Body of pancreas (tissue), 4 donors: Measurements from ENCODE around the gene HEXIM1. TPM values are rescaled to one million over a fixed set of nuclear protein-coding genes. Genes with fewer than 3 reads are reported as not detected.

Experiments
- ATAC-seq: fragments of 150-250 bp; one replicate; pipeline ENCODE4 v1.9.1; 2016
- DNase-seq, 4 donors: peaks; one replicate each; pipeline ENCODE4 v3.0.0-alpha.2; 2019
- H3K27ac ChIP-seq, 4 donors: fragments of 200-600 bp; sonication (generic); 1 replicate in 3 of 4; 2 replicates in 1 of 4; pipeline versions ENCODE4 v1.5.1 to v1.6.1; 2016 to 2019; ENCODE audit warnings: mild to moderate bottlenecking in 1 of 4, mixed read lengths in 1 of 4, moderate library complexity in 1 of 4
- H3K27me3 ChIP-seq, 2 donors: fragments of 200-600 bp; sonication (generic); one replicate each; pipeline ENCODE4 v1.6.0; 2016; ENCODE audit warnings: mild to moderate bottlenecking in 1 of 2
- H3K36me3 ChIP-seq, 2 donors: fragments of 200-600 bp; sonication (generic); replicated peaks in 1 of 2; 2 replicates each; pipeline ENCODE4 v1.5.1; 2016; ENCODE audit warnings: low read depth in 2 of 2; ENCODE audit not compliant: insufficient read depth in 1 of 2
- H3K4me1 ChIP-seq: fragments of 200-600 bp; sonication (generic); one replicate; pipeline ENCODE4 v1.6.0; 2016
- H3K4me3 ChIP-seq, 2 donors: fragments of 200-600 bp; sonication (generic); 1 replicate in 1 of 2; 2 replicates in 1 of 2; pipeline ENCODE4 v1.5.1; 2016 to 2019
- H3K9me3 ChIP-seq, 3 donors: fragments of 200-600 bp; sonication (generic); 1 replicate in 2 of 3; 2 replicates in 1 of 3; pipeline ENCODE4 v1.5.1; 2016
- POLR2A ChIP-seq, 3 donors: fragments of 450-650 bp; IDR thresholded peaks; one replicate each; pipeline ENCODE4 v1.6.1; 2016; ENCODE audit warnings: antibody characterized with exemption in 3 of 3, mild to moderate bottlenecking in 2 of 3
- WGBS, 2 donors: methylation state at CpG; one replicate each; pipeline ENCODE4 v1.1.5; 2017; 5-methylcytosine and 5-hydroxymethylcytosine counted together
- intact Hi-C: fragments of 100-400 bp; cut with DNase I; formaldehyde crosslinking; loops from one replicate; pipeline ENCODE4 v1.15.1; 2023
- total RNA-seq, 2 donors: library from RNA; depleted of rRNA; stranded (reverse); fragments of >200 nt; gene quantifications; one replicate each; pipeline ENCODE4 v1.1.0, GENCODE V29; 2016
- TF ChIP-seq, protein P1 (sequence below), 7 experiments: fragments of 450-650 bp in 4 of 7; fragments of 200-600 bp in 3 of 7; sonication (generic) in 3 of 7; IDR thresholded peaks; one replicate each; pipeline ENCODE4 v1.5.1; 2016 to 2019; ENCODE audit warnings: antibody characterized with exemption in 7 of 7

The HEXIM1 gene
- total RNA-seq, 2 donors from 2014 or later = 13.8 to 15.3 TPM

- TF ChIP-seq, protein P1, sequence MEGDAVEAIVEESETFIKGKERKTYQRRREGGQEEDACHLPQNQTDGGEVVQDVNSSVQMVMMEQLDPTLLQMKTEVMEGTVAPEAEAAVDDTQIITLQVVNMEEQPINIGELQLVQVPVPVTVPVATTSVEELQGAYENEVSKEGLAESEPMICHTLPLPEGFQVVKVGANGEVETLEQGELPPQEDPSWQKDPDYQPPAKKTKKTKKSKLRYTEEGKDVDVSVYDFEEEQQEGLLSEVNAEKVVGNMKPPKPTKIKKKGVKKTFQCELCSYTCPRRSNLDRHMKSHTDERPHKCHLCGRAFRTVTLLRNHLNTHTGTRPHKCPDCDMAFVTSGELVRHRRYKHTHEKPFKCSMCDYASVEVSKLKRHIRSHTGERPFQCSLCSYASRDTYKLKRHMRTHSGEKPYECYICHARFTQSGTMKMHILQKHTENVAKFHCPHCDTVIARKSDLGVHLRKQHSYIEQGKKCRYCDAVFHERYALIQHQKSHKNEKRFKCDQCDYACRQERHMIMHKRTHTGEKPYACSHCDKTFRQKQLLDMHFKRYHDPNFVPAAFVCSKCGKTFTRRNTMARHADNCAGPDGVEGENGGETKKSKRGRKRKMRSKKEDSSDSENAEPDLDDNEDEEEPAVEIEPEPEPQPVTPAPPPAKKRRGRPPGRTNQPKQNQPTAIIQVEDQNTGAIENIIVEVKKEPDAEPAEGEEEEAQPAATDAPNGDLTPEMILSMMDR (IDR thresholded peaks at IDR 0.05) = no peak
- TF ChIP-seq POLR2A (IDR thresholded peaks at IDR 0.05) = no peak
- Histone ChIP-seq H3K27me3 (no peaks in the 10 kb centered on the region), H3K27ac (no peak overlapping the region), H3K36me3 (peaks cover 12 to 46% of the 10 kb centered on the region in 2 donors), H3K4me3 (no peak overlapping the region), H3K9me3 (no peaks in the 10 kb centered on the region), H3K4me1 (no peaks in the 10 kb centered on the region)
- 73 to 78% methylated on average over 7 to 8 of the region's 9 CpGs for WGBS, 2 donors
- intact Hi-C loops = loop anchor here (10.0 kb wide), 1 partner anchor 333 kb away; no protein-coding TSS in a partner anchor
- DNase-seq (no peak), ATAC-seq (no peak)
Observed at GRCh38 chr17:45108051-45108450, 40.2 kb upstream of the HEXIM1 start.

DNA sequence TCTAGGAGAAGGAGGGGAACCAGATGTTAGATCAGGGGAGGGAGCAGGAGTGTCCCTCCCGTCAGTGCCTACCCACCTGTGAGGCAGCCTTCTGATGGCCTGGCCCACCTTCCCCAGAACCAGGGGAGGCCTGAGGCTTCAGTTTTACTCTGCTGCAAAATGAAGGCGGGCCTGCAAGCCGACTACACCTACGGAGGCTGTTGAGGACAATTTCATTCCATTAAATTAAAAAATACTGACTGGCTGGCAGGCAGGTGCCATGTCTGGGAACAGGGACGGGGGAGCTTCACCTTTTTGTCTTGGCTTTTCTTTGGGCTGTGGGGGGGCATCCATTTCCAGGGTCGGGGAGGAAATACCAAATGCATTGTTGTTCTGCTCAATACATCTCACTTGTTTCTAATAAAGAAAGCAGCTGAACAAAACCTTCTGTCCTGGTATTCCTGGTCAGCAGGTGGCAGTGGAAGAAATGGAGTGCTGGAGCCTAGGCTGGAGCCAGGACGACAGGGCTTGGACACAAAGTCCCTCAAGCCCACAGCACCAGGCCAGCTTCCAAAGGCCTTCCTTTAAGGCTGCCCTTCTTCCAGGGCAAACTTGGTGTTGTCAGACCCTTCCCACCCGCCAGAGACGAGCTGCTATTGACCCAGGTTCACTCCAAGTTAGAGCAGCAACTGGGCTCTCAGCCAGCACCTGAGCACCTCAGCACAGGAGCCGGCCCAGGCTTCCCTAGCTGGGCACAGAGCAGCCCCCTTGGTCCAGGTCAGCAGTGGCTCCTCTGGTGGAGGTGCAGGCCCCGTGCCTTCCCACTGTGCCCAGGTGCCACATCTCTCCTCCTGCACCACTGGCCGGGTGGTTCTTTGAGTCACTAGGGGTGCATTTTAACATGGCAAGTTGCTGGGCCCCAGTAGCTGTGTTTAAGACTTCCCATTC lies 39.4 kb upstream of the HEXIM1 start:
- H3K4me1 ChIP-seq = no peaks in the 10 kb centered on the region
- peak in 2 of 4 donors; percentile 26 to 28 for DNase-seq
- intact Hi-C loops = loop anchor here (10.0 kb wide), 1 partner anchor 334 kb away; no protein-coding TSS in a partner anchor

DNA sequence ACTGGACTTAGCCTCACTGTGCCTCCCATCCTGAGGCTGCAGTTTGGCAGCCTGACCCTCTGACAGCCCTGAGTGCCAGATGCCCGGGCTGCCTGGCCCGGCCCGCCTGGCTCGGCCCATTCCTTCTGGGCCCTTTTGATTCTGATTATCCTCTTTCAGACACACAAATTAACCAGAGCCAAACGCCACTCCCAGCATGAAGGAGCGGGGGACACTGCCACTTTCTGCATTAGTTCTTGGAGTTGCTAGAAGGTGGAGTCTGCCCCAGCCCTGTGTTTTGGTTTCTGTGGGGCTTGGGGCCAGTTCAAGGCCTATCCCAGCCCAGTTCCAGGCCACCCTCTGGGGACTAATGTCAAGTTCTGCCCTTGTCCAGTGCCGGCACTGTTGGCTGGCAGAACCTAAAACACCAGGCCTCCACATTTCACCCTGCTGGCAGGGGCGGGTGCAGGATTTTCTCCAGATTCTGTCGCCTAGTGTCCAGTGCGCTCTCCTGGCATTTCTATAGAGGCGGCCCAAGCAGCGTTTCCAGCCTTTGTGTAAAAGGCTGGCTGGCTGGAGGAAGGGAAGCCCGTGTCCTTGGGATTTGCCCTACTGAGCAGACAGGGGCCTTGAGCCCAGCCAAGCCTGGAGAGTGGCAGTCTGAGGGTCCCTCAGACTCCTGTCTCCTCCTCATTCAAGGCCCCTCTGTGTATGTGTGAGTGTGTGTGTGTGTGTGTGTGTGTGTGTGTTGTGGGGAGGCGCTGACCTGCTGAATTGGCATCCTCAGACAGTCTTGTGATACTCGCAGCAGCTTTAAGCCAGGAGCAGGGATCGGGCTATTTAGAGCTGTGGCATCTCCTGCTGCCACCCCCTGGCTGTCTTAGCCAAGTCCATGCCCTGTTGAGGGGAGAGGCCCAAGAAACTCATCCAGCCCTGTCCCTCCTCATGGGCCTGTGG lies 37.3 kb upstream of the HEXIM1 start:
- peaks cover 0 to 19% of the 10 kb centered on the region in 2 donors for H3K36me3 ChIP-seq
- intact Hi-C loops = no loop called here
- H3K9me3 ChIP-seq = no peaks in the 10 kb centered on the region
- no peak overlapping the region for H3K27ac ChIP-seq
- WGBS, 2 donors = 72 to 92% methylated on average over 6 to 16 of the region's 16 CpGs
- H3K27me3 ChIP-seq = no peaks in the 10 kb centered on the region
- H3K4me1 ChIP-seq = no peaks in the 10 kb centered on the region
- H3K4me3 ChIP-seq = no peak overlapping the region
- no peak for DNase-seq
- TF ChIP-seq, protein P1 (IDR thresholded peaks at IDR 0.05) = no peak
- TF ChIP-seq POLR2A (IDR thresholded peaks at IDR 0.05) = no peak
- no peak for ATAC-seq

More for the DNA sequence above, 39.4 kb upstream of the HEXIM1 start:
- ATAC-seq = no peak
- Histone ChIP-seq H3K9me3 (no peaks in the 10 kb centered on the region), H3K27me3 (no peaks in the 10 kb centered on the region), H3K27ac (no peak overlapping the region), H3K4me3 (no peak overlapping the region), H3K36me3 (peaks cover 4 to 38% of the 10 kb centered on the region in 2 donors)
- WGBS, 2 donors = 73 to 87% methylated on average over 6 to 12 of the region's 12 CpGs
- TF ChIP-seq POLR2A (IDR thresholded peaks at IDR 0.05) = no peak
- TF ChIP-seq, protein P1 (IDR thresholded peaks at IDR 0.05) = peak in 1 of 7 experiments; percentile 17

DNA sequence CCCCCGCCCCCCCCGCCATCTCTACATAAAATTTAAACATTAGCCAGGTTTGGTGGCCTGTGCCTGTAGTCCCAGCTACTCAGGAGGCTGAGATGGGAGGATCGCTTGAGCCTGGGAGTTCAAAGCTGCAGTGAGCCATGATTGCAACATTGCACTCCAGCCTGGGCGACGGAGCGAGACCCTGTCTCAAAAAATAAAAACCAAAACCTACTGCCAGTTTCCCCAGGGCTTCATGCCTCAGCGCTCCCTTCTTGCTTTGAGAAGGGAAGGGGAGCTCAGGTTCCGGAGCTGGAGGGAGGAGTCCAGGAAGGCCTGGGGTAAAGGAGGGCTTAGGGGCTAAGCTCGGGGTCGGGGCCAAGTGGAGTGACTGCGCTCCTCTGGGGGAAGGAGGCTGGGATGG lies 36.4 kb upstream of the HEXIM1 start:
- DNase-seq = no peak
- 86 to 88% methylated on average over 11 of the region's 11 CpGs for WGBS, 2 donors

More for the DNA sequence above, 36.4 kb upstream of the HEXIM1 start:
- ATAC-seq = no peak
- Histone ChIP-seq H3K9me3 (no peaks in the 10 kb centered on the region), H3K36me3 (peaks cover 0 to 10% of the 10 kb centered on the region in 2 donors), H3K4me1 (no peaks in the 10 kb centered on the region), H3K27ac (no peak overlapping the region), H3K4me3 (no peak overlapping the region), H3K27me3 (no peaks in the 10 kb centered on the region)
- TF ChIP-seq, protein P1 (IDR thresholded peaks at IDR 0.05) = no peak
- TF ChIP-seq POLR2A (IDR thresholded peaks at IDR 0.05) = no peak
- intact Hi-C loops = no loop called here
